SK-N-SH (cell line): Measurements from ENCODE around the gene METTL24. TPM values are rescaled to one million over a fixed set of nuclear protein-coding genes. Genes with fewer than 3 reads are reported as not detected.

Experiments used
- CTCF ChIA-PET: fragments of 300-600, 350-600 bp; formaldehyde crosslinking; extraction: SDS; loops from one replicate; lab custom pipeline; 2021; lab: Yijun Ruan, JAX
- POLR2A ChIA-PET: fragments of 350-600 bp; sonication (Branson Sonifier 250); formaldehyde crosslinking; extraction: SDS; loops from one replicate; lab custom pipeline; 2020; ENCODE audit warnings: antibody characterized with exemption, inconsistent platforms; lab: Yijun Ruan, JAX
- DNase-seq: peaks from one replicate; pipeline ENCODE4 v3.0.0; 2012
- H2AFZ ChIP-seq: fragments of 200-600 bp; sonication (generic); 2 replicates; pipeline ENCODE4 v1.8.1; 2016; ENCODE audit warnings: antibody characterized with exemption, mild to moderate bottlenecking, low read depth
- H3F3A ChIP-seq: fragments of 200-600 bp; sonication (generic); replicated peaks from 2 replicates; pipeline ENCODE3; 2016; ENCODE audit warnings: antibody characterized with exemption, mild to moderate bottlenecking; ENCODE audit not compliant: insufficient read depth
- H3K27ac ChIP-seq, 2 experiments: fragments of 200-500 bp in 1 of 2; fragments of 200-600 bp in 1 of 2; sonication (Bioruptor generic) in 1 of 2; sonication (generic), shearing (Covaris generic) in 1 of 2; 2 replicates each; pipeline versions ENCODE4 v1.5.1 to v1.6.1; 2014 to 2016; ENCODE audit warnings: low read depth in 2 of 2, inconsistent platforms in 1 of 2, low read length in 1 of 2, mild to moderate bottlenecking in 1 of 2, mixed read lengths in 1 of 2
- H3K27me3 ChIP-seq: fragments of 200-600 bp; sonication (generic), shearing (Covaris generic); 2 replicates; pipeline ENCODE4 v1.6.1; 2016; ENCODE audit warnings: mixed run types; ENCODE audit not compliant: insufficient read depth
- H3K36me3 ChIP-seq, 2 experiments: fragments of 200-500 bp in 1 of 2; fragments of 200-600 bp in 1 of 2; sonication (Bioruptor generic) in 1 of 2; sonication (generic) in 1 of 2; replicated peaks in 1 of 2; 2 replicates each; pipeline versions ENCODE3 to v1.5.1; 2014 to 2016; ENCODE audit warnings: low read length in 1 of 2, mild to moderate bottlenecking in 1 of 2; ENCODE audit not compliant: insufficient read depth in 2 of 2, control insufficient read depth in 1 of 2
- H3K4me1 ChIP-seq, 2 experiments: fragments of 200-500 bp in 1 of 2; fragments of 200-600 bp in 1 of 2; sonication (Bioruptor generic) in 1 of 2; sonication (generic), shearing (Covaris generic) in 1 of 2; 2 replicates each; pipeline versions ENCODE4 v1.5.1 to v1.6.1; 2014 to 2016; ENCODE audit warnings: low read depth in 1 of 2, low read length in 1 of 2, mixed run types in 1 of 2; ENCODE audit not compliant: insufficient read depth in 2 of 2, control insufficient read depth in 1 of 2
- H3K4me2 ChIP-seq: fragments of 200-600 bp; sonication (generic), shearing (Covaris generic); 2 replicates; pipeline ENCODE4 v1.6.1; 2017; ENCODE audit warnings: mixed run types
- H3K4me3 ChIP-seq, 2 experiments: fragments of 200-500 bp in 1 of 2; fragments of 200-600 bp in 1 of 2; sonication (Bioruptor generic) in 1 of 2; sonication (generic), shearing (Covaris generic) in 1 of 2; 2 replicates each; pipeline versions ENCODE4 v1.5.1 to v1.8.1; 2014 to 2016; ENCODE audit warnings: low read depth in 2 of 2, inconsistent platforms in 1 of 2, low read length in 1 of 2, mild to moderate bottlenecking in 1 of 2, mixed read lengths in 1 of 2, moderate library complexity in 1 of 2
- H3K79me2 ChIP-seq: fragments of 200-600 bp; sonication (generic); 2 replicates; pipeline ENCODE4 v1.8.1; 2017; ENCODE audit warnings: mild to moderate bottlenecking; ENCODE audit not compliant: insufficient read depth
- H3K9ac ChIP-seq: fragments of 200-600 bp; sonication (generic); 2 replicates; pipeline ENCODE4 v1.6.1; 2017; ENCODE audit warnings: mixed run types
- H3K9me2 ChIP-seq: fragments of 200-600 bp; sonication (generic); 2 replicates; pipeline ENCODE4 v1.6.1; 2017; ENCODE audit warnings: mixed run types
- H3K9me3 ChIP-seq: fragments of 200-600 bp; sonication (generic); 2 replicates; pipeline ENCODE4 v1.6.1; 2017; ENCODE audit warnings: mixed run types, mild to moderate bottlenecking, moderate library complexity
- H4K20me1 ChIP-seq: fragments of 200-600 bp; sonication (generic); 2 replicates; pipeline ENCODE4 v1.6.1; 2017; ENCODE audit warnings: mild to moderate bottlenecking, mixed run types; ENCODE audit not compliant: insufficient read depth
- CHD2 ChIP-seq: fragments of 150-350 bp; IDR thresholded peaks from 2 replicates; pipeline ENCODE4 v1.6.1; 2018; ENCODE audit warnings: low read length; ENCODE audit not compliant: partially characterized antibody
- GABPA ChIP-seq: IDR thresholded peaks from 2 replicates; pipeline ENCODE4 v1.4.0; 2012; ENCODE audit warnings: low read depth, mild to moderate bottlenecking
- GATA2 ChIP-seq: sonication (generic); formaldehyde crosslinking; IDR thresholded peaks from 2 replicates; pipeline ENCODE4 v1.5.0; 2020; ENCODE audit warnings: mild to moderate bottlenecking, missing genetic modification reagents
- JUND ChIP-seq: IDR thresholded peaks from 2 replicates; pipeline ENCODE4 v1.4.0; 2012
- MEF2A ChIP-seq: IDR thresholded peaks from 2 replicates; pipeline ENCODE4 v1.4.0; 2012; ENCODE audit warnings: low read depth, borderline replicate concordance
- POLR2AphosphoS5 ChIP-seq: IDR thresholded peaks from 2 replicates; pipeline ENCODE4 v1.6.1; 2012; ENCODE audit warnings: low read depth, low read length
- RAD21 ChIP-seq: IDR thresholded peaks from 2 replicates; pipeline ENCODE4 v1.6.1; 2012; ENCODE audit warnings: mild to moderate bottlenecking, low read length
- RFX5 ChIP-seq: IDR thresholded peaks from 2 replicates; pipeline ENCODE4 v1.6.1; 2012; ENCODE audit warnings: mild to moderate bottlenecking, improper control_type of control experiment, low read length
- RXRA ChIP-seq: IDR thresholded peaks from 2 replicates; pipeline ENCODE4 v1.4.0; 2012; ENCODE audit warnings: low read depth, mild to moderate bottlenecking, borderline replicate concordance
- SIN3A ChIP-seq: IDR thresholded peaks from 2 replicates; pipeline ENCODE4 v1.6.1; 2012; ENCODE audit warnings: low read depth, mild to moderate bottlenecking, low read length, moderate library complexity, borderline replicate concordance
- TAF1 ChIP-seq: IDR thresholded peaks from 2 replicates; pipeline ENCODE4 v1.6.1; 2012; ENCODE audit warnings: low read depth, mild to moderate bottlenecking, low read length, moderate library complexity, borderline replicate concordance
- WGBS: methylation state at CpG from one replicate; pipeline ENCODE4 v1.1.6; 2017; ENCODE audit warnings: low lambda C conversion rate; 5-methylcytosine and 5-hydroxymethylcytosine counted together
- polyA plus RNA-seq, 3 experiments: library from polyadenylated mRNA; depleted of rRNA; stranded (reverse); fragments of >200 nt; gene quantifications; 2 replicates each; pipeline ENCODE4 v1.2.3, GENCODE V29; 2012
- TF ChIP-seq, protein P1 (sequence below): fragments of 200-600 bp; sonication (generic); IDR thresholded peaks from 2 replicates; pipeline ENCODE4 v1.6.1; 2017; ENCODE audit warnings: antibody characterized with exemption, mild to moderate bottlenecking, moderate library complexity

Gene METTL24, protein sequence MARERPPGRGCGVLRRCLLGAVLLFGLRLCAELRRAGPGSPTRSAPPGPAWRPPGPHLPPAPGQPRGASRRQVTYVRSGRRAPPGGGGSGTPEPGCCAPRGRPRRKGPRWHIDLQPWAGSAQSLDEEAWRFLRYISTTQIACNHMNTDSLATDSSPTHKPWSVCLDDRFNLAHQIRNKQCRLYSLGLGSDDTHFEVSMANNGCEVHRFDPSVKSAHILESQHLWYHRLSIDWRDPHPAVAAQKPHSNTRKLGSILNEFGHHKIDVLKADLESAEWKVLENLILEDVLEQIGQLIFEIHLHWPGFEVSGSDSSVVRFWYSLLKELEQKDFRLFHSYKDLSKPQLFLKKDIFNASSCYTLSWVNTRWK
- not detected in 2 replicates for polyA plus RNA-seq (2012; rRNA removed)
- polyA plus RNA-seq (2012; cell fraction: cytosol; rRNA removed) = not detected in 2 replicates
- not detected in 2 replicates for polyA plus RNA-seq (2012; cell fraction: nucleus; rRNA removed)

DNA sequence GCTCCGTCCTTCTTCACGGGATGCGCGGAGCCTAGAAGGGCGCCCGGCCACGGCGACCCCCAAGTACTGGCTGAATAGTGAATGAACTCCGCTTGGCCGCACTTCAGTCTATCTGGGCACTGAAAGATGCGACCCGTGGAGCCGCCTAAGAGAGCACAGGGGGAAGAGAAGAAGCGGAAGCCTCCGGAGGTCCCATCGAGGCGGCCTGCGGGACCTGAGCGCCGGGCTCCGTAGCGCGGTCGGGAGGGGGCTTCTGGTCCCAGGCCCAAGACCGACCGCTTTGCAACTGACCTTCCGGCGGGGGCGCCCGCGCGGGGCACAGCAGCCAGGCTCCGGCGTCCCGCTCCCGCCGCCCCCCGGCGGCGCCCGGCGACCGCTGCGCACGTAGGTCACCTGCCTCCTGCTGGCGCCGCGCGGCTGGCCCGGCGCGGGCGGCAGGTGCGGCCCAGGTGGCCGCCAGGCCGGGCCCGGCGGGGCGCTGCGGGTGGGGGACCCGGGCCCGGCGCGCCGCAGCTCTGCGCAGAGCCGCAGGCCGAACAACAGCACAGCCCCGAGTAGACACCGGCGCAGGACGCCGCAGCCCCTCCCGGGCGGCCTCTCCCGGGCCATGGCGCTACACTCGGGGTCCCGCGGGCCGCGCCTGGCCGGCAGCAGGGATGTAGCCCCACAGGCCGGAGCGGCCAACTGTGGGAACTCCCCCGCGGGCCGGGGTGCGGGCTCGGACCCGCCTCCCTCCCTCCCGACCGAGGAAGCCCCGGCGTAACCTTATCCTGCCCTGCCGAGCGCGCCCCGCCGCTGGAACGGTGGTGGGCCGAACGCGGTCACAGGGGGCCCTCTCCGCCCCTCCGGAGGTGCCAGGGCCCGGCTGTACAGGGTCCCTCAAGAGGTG, at the start of gene METTL24:
Gene METTL24, minus strand, starts transcription at position 686 of the 889 bp plus-strand sequence. Its CDS starts 77 bp downstream, at position 609.
- no peaks in the 10 kb centered on the region for H3F3A ChIP-seq

DNA sequence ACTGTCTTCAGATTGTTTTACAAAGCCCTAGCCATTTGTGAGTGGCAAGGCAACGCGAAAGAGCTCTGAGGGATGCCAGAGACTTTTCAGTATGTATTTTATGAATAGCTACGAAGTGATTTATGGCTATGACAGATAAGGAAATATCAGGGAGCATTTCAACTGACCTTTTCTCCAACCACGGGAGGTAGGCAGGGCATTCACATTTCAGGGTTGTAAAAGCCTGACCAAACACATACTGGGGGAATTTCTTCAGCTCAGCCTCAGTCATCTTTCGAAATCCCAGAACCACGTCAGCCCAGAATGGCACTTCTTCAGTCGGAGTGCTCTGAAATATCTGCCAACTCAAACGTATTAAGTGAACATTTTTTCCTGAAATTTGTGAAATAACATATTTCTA, 46.5 kb upstream of the METTL24 start:
- no peak overlapping the region for H3K9ac ChIP-seq
- no peaks in the 10 kb centered on the region for H3K27me3 ChIP-seq
- no peak overlapping the region for H3K27ac ChIP-seq
- H3K79me2 ChIP-seq = no peaks in the 10 kb centered on the region
- no peaks in the 10 kb centered on the region for H3K36me3 ChIP-seq
- no peak for DNase-seq
- no peaks in the 10 kb centered on the region for H3F3A ChIP-seq
- H3K4me3 ChIP-seq = no peak overlapping the region
- H3K4me1 ChIP-seq = peaks cover 0 to 5% of the 10 kb centered on the region in 2 experiments; a peak in 1 of 4 replicates
- H3K4me2 ChIP-seq = no peak overlapping the region
- no peaks in the 10 kb centered on the region for H3K9me3 ChIP-seq
- WGBS = 71% methylated on average over 8 of the region's 8 CpGs
- CTCF ChIA-PET = interaction anchor here (1.1 to 4.3 kb wide), 2 partner anchors 12 to 365 kb away, joined by 3 to 29 read pairs; no protein-coding TSS in a partner anchor
- no peaks in the 10 kb centered on the region for H3K9me2 ChIP-seq
- POLR2A ChIA-PET = no interaction called here
- H4K20me1 ChIP-seq = no peaks in the 10 kb centered on the region
- no peak for TF ChIP-seq POLR2AphosphoS5
- no peak for TF ChIP-seq RXRA
- no peak for TF ChIP-seq MEF2A
- TF ChIP-seq, protein P1, sequence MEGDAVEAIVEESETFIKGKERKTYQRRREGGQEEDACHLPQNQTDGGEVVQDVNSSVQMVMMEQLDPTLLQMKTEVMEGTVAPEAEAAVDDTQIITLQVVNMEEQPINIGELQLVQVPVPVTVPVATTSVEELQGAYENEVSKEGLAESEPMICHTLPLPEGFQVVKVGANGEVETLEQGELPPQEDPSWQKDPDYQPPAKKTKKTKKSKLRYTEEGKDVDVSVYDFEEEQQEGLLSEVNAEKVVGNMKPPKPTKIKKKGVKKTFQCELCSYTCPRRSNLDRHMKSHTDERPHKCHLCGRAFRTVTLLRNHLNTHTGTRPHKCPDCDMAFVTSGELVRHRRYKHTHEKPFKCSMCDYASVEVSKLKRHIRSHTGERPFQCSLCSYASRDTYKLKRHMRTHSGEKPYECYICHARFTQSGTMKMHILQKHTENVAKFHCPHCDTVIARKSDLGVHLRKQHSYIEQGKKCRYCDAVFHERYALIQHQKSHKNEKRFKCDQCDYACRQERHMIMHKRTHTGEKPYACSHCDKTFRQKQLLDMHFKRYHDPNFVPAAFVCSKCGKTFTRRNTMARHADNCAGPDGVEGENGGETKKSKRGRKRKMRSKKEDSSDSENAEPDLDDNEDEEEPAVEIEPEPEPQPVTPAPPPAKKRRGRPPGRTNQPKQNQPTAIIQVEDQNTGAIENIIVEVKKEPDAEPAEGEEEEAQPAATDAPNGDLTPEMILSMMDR = no peak
- TF ChIP-seq GABPA = no peak
- TF ChIP-seq JUND = no peak
- no peak for TF ChIP-seq GATA2 (CRISPR knock-in tag)
- TF ChIP-seq CHD2 = no peak
- TF ChIP-seq SIN3A = no peak
- no peak for TF ChIP-seq TAF1
- no peak overlapping the region for H2AFZ ChIP-seq

More for the DNA sequence above, at the start of gene METTL24:
- WGBS = 83% methylated on average over 15 of the region's 107 CpGs
- H3K9ac ChIP-seq = no peak within 1 kb of the TSS
- H3K9me3 ChIP-seq = no peaks in the 10 kb centered on the region
- no peaks in the 10 kb centered on the region for H3K79me2 ChIP-seq
- peak within 1 kb of the TSS in 1 of 2 experiments; percentile 51; a peak in 2 of 4 replicates for H3K4me3 ChIP-seq
- 0 out of 2 replicates have a peak, but pooled peaks cover 7% of the 10 kb centered on the region for H3K27me3 ChIP-seq
- H3K27ac ChIP-seq = no peak within 1 kb of the TSS; a peak in 1 of 4 replicates
- no peak within 1 kb of the TSS for H2AFZ ChIP-seq
- H3K36me3 ChIP-seq = no peaks in the 10 kb centered on the region
- TF ChIP-seq, protein P1 = no peak
- no peak for TF ChIP-seq RFX5
- no peak for TF ChIP-seq RAD21
- H3K9me2 ChIP-seq = no peaks in the 10 kb centered on the region
- peaks cover 0 to 11% of the 10 kb centered on the region in 2 experiments; a peak in 1 of 4 replicates for H3K4me1 ChIP-seq
- peak; percentile 85 for DNase-seq
- CTCF ChIA-PET = interaction anchor here (1.0 to 2.0 kb wide), 5 partner anchors 16 to 318 kb away, joined by 3 to 6 read pairs (median 5); no protein-coding TSS in a partner anchor
- no peaks in the 10 kb centered on the region for H4K20me1 ChIP-seq
- no peak within 1 kb of the TSS; the same call in 1 of the 2 replicates for H3K4me2 ChIP-seq
- POLR2A ChIA-PET = no interaction called here
